Activated CD8-positive, alpha-beta T cell treated with anti-CD3 and anti-CD28 coated beads for 36 hours (primary cell): ENCODE results near the gene ASTN2. TPM values are rescaled to one million over a fixed set of nuclear protein-coding genes. Genes with fewer than 3 reads are reported as not detected.

Experiments
- ATAC-seq: fragments of 200-7000 bp; cut with Tn5 transposase; one replicate; pipeline ENCODE4 v1.10.0; 2021; ENCODE audit warnings: mild to moderate bottlenecking, moderate library complexity
- CTCF ChIA-PET: fragments of 350-600 bp; sonication (Branson Sonifier 250); formaldehyde crosslinking; loops from one replicate; lab custom pipeline; 2021; ENCODE audit warnings: antibody characterized with exemption; lab: Charles Lee
- POLR2A ChIA-PET: fragments of 350-600 bp; sonication (Branson Sonifier 250); formaldehyde crosslinking; loops from one replicate; lab custom pipeline; 2021; ENCODE audit warnings: antibody characterized with exemption; lab: Charles Lee
- DNase-seq: peaks from one replicate; pipeline ENCODE4 v3.0.0-alpha.2; 2020
- H3K27ac Mint-ChIP-seq: one replicate; pipeline ENCODE4 v1.8.0; 2021; ENCODE audit warnings: mild to moderate bottlenecking, mixed read lengths
- H3K27me3 Mint-ChIP-seq: one replicate; pipeline ENCODE4 v1.8.0; 2021; ENCODE audit warnings: mixed read lengths
- H3K36me3 Mint-ChIP-seq: one replicate; pipeline ENCODE4 v1.8.0; 2021; ENCODE audit warnings: low read depth, mixed read lengths
- H3K4me1 Mint-ChIP-seq: one replicate; pipeline ENCODE4 v1.8.0; 2021; ENCODE audit warnings: low read depth, mixed read lengths
- H3K4me3 Mint-ChIP-seq: one replicate; pipeline ENCODE4 v1.8.0; 2021; ENCODE audit warnings: mild to moderate bottlenecking, moderate library complexity, mixed read lengths
- H3K9me3 Mint-ChIP-seq: one replicate; pipeline ENCODE4 v1.8.0; 2021; ENCODE audit warnings: mixed read lengths
- CTCF ChIP-seq: fragments of 200-600 bp; IDR thresholded peaks from one replicate; pipeline ENCODE4 v1.8.0; 2022; ENCODE audit warnings: antibody characterized with exemption, mild to moderate bottlenecking
- intact Hi-C: fragments of 100-400 bp; cut with micrococcal nuclease; formaldehyde crosslinking; loops from one replicate; pipeline ENCODE4 v1.10.0; 2022
- total RNA-seq, 2 experiments: library from RNA; stranded (reverse); gene quantifications; one replicate each; pipeline ENCODE4 v1.2.3, GENCODE V29; 2021

ASTN2 gene
- total RNA-seq, 2 experiments from 2014 or later, result 5.2 to 5.7 TPM

- Mint-ChIP-seq H3K27ac (no peak overlapping the region), H3K36me3 (no peaks in the 10 kb centered on the region), H3K4me3 (no peak overlapping the region), H3K4me1 (no peaks in the 10 kb centered on the region), H3K27me3 (peaks cover 2% of the 10 kb centered on the region), H3K9me3 (no peaks in the 10 kb centered on the region)
- ChIA-PET POLR2A (no interaction called here), CTCF (no interaction called here)
- ATAC-seq, result no peak
- intact Hi-C loops, result no loop called here
- DNase-seq, result no peak
- no peak for TF ChIP-seq CTCF
Observed at GRCh38 chr9:117315236-117315635, 99.6 kb downstream of the ASTN2 start.

- Mint-ChIP-seq H3K27ac (no peak overlapping the region), H3K4me1 (no peaks in the 10 kb centered on the region), H3K27me3 (peaks cover 2% of the 10 kb centered on the region), H3K36me3 (no peaks in the 10 kb centered on the region), H3K9me3 (no peaks in the 10 kb centered on the region), H3K4me3 (no peak overlapping the region)
- ChIA-PET POLR2A (no interaction called here), CTCF (no interaction called here)
- DNase-seq (no peak), ATAC-seq (no peak)
- intact Hi-C loops, result no loop called here
- no peak for TF ChIP-seq CTCF
Observed at GRCh38 chr9:117313989-117314388, 100.9 kb downstream of the ASTN2 start.

GRCh38 chr9:117307701-117308100, 107.2 kb downstream of the ASTN2 start:
- intact Hi-C loops, result no loop called here

GRCh38 chr9:117306032-117306431, 108.8 kb downstream of the ASTN2 start:
- Mint-ChIP-seq H3K9me3 (no peaks in the 10 kb centered on the region), H3K4me1 (no peaks in the 10 kb centered on the region), H3K4me3 (no peak overlapping the region), H3K27ac (no peak overlapping the region), H3K36me3 (no peaks in the 10 kb centered on the region), H3K27me3 (peaks cover 1% of the 10 kb centered on the region)
- ChIA-PET CTCF (no interaction called here), POLR2A (no interaction called here)
- no peak for ATAC-seq
- DNase-seq, result no peak
- intact Hi-C loops, result no loop called here
- no peak for TF ChIP-seq CTCF

More at GRCh38 chr9:117307701-117308100, 107.2 kb downstream of the ASTN2 start:
- Mint-ChIP-seq H3K27ac (no peak overlapping the region), H3K27me3 (peaks cover 1% of the 10 kb centered on the region), H3K9me3 (no peaks in the 10 kb centered on the region), H3K4me3 (no peak overlapping the region), H3K36me3 (no peaks in the 10 kb centered on the region), H3K4me1 (no peaks in the 10 kb centered on the region)
- no peak for TF ChIP-seq CTCF
- POLR2A ChIA-PET, result no interaction called here
- DNase-seq (no peak), ATAC-seq (no peak)
- CTCF ChIA-PET, result no interaction called here

GRCh38 chr9:117305454-117305853, 109.4 kb downstream of the ASTN2 start:
- intact Hi-C loops, result no loop called here
- TF ChIP-seq CTCF, result no peak
- Mint-ChIP-seq H3K36me3 (no peaks in the 10 kb centered on the region), H3K4me3 (no peak overlapping the region), H3K27me3 (peaks cover 1% of the 10 kb centered on the region), H3K27ac (no peak overlapping the region), H3K4me1 (no peaks in the 10 kb centered on the region), H3K9me3 (no peaks in the 10 kb centered on the region)
- DNase-seq (no peak), ATAC-seq (no peak)
- CTCF ChIA-PET, result no interaction called here
- POLR2A ChIA-PET, result no interaction called here
